Measurements from ENCODE around the gene RABGAP1.
"Not testable (repeated sequence)": the region's sequence is repeated elsewhere in the genome, so short reads cannot be mapped to it uniquely, and the experiment has no call there.

RABGAP1 gene

DNA sequence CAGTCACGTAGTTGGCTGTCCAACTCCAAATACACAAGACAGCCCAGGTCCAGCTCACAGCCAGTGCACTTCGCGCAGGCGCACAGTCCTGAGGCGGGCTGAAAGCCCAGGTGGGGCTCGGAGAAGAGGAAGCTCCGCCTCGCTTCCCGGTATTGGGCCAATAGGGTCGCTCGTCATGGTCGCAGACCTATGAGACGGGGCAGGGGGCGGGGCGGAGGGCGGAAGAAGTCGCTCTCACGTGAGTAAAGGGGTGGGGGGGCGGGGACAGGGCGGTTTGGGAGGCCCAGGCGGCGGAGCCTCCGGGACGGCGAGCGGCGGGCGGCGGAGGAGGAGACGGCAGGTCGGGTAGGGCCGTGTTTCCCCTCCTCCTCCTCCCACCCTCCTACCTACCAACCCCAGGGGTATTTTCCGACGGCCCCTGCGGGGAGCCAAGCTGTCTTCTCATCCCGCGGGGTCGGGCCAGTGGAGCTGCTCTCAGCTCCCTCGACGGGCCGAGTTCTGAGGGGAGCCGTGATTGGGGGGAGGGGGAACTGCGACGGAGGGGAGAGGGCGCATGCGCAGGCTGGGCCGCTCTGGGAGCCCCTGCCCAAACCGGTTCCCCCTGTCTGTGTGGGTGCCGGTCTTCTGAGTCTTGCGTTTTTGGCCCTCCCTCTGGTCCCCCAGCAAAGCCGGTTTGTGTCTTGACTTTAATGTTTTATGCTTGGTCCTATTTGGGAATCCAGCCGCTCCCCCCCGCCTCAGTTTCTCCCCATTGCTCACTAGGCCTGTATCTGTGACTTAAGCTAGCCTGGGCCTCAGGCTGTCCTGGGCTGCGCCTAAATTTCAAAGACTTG, at the start of gene RABGAP1:
Gene RABGAP1, plus strand, starts transcription at position 272 of the 833 bp plus-strand sequence. CDS start 16,040 bp downstream, outside the sequence.
- in situ Hi-C loops (cut with MboI; ENCODE audit: low sequenced_read_pairs), result no loop called here

DNA sequence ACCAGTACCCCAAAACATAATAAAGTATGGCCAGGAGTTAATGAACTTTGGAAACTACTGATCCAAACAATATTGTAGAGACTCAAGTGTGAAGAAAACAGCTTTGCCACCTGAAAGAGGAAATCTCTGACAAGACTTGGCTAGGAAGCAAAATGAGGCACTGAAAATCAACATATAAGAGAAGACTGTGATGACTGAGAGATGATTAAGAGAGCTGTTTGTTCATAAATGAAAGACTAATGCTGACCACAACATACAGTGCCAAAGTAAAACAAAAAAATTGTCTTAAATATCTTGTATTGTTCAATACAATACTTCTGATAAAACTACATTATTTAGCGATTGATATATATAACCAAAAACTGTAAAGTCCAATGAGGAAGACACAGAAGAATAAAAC, 42.9 kb upstream of the RABGAP1 start:
- in situ Hi-C loops (cut with MboI; ENCODE audit: low sequenced_read_pairs), result no loop called here

DNA sequence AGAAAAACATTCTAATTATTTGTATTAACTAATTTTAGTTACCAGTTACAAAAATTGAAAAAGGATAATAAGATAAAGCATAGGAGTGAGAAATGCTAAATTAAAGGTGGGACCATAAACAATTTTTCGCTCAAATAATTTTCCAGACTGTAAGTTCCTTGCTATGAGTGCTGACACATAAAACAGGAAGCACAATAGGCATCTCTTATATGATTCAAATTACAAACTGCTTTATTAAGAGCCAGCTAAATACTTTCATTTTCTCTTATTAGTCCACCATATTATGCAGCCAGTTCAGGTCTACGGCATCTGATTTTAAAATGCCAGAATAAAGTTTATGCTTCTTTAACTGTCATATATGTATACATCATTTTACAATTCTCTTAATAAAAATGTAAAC, 40.0 kb upstream of the RABGAP1 start:
- in situ Hi-C loops (cut with MboI; ENCODE audit: low sequenced_read_pairs), result no loop called here

DNA sequence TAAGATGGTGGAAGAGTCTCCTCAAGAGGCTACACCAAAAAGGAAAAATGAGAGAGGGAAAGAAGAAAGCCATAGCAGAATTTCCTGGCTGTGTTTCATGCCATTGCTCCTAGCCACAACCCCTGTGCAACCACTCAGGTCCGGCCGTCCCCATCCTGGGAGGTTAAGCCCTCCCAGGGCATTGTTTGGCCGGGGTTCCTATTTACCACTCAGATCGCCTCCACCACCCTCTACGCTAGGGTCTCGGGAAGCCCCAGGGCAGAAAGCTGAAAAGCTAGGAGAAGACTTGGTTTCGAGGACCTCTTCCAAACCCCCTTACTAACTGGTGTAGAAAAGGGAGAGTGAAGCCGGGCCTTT, 36.4 kb upstream of the RABGAP1 start:
- in situ Hi-C loops (cut with MboI; ENCODE audit: low sequenced_read_pairs), result no loop called here

DNA sequence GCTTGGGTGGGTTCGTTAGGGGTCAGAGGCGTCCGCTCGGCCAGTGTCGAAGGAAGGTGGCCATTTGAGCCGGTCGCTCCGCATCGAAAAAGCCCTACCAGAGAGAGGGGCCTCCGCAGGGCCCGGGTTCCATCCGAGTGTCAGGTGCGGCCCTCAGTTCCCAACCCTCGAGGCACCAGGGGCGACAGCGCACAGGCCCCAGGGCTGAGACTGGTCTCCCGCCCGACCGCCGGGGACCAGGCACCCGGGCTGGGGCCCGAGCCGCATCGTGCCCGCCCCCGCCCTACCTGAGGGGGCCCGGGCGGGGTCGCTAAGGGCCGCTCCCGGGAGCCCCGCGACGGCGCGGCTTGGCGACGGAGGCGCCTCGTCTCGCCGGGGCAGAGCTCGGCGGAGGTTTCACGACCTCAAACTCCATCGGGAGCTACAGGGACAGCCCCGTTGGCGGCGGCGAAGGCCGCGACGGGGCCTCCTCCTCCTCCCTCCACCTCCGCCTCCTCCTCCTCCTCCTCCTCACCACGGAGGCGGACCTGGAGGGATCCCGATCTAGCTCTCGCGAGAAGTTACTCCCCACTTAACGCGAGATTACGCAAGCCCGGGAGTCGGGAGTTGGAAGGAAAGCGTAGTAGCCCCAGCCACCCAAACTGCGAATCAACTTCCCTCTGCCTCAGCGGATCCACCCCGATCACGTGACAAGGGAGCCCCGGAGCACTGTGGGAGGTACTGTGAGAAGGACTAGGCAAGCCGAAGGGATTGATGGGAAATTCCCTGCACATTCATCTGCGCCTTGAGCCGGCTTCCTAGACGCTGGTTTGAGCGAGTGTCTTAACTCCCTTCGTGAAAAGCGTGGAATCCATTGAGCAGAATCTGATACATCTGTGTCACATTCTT, 35.8 kb upstream of the RABGAP1 start, which contains the start of gene RC3H2:
Gene RC3H2, minus strand, starts transcription at position 537 of the 888 bp plus-strand sequence. CDS start 7,850 bp downstream, outside the sequence.
- in situ Hi-C loops (cut with MboI; ENCODE audit: low sequenced_read_pairs), result no loop called here

DNA sequence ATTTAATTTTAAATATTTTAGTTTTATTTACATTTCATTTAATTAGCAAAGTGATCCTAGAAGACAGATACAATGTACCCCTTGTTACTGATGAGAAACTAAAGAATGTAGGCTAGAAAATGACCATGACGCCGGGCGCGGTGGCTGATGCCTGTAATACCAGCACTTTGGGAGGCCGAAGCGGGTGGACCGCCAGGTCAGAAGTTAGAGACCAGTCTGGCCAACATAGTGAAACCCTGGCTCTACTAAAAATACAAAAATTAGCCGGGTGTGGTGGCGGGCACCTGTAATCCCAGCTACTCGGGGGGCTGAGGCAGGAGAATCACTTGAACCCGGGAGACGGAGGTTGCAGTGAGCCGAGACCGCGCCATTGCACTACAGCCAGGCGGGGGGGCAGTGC, 34.7 kb upstream of the RABGAP1 start:
- in situ Hi-C loops (cut with MboI; ENCODE audit: low sequenced_read_pairs), result not testable (repeated sequence)

DNA sequence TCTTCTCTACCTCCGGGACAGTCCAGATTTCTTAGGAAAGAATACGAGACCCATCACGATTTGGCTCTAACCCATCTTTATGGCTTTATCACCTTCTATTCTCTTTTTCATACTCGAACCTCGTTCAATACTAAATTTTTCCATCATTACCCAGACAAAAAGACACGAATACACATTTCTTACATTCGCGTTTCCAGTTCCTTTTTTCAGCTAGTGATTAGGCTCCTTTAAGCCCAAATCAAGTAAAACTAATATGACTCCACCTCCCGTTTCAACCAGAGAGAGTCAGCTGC, 28.2 kb upstream of the RABGAP1 start:
- in situ Hi-C loops (cut with MboI; ENCODE audit: low sequenced_read_pairs), result no loop called here

DNA sequence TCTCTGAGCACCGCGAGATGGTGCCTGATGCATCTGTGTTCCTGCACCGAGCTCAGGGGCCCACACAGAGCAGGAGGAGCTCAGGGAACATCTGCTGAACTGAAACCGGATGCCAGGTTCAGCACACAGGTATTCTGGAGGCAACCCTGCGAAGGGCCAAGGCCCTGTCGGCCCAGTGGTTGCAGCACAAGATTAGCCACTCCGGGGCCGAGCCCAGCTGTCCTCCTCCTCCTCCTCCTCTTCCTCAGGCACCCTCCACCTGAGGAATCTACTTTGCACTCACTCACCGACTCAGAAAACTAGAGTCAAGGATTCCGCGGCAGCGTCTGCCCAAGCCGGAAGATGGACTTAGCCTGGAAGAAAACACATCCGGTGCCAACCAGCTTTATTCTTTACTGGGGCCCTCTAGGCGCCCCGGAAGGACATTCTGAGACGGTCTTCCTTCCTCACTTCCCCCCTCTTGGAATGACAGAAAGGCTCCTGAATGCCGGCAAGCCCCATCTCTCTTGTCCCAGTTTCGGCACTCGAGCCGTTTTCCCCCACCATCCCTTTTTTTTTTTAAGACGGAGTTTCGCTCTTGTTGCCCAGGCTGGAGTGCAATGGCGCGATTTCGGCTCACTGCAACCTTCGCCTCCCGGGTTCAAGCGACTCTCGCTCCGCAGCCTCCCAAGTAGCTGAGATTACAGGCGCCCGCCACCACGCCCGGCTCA, 27.7 kb upstream of the RABGAP1 start, which contains the start of gene ZBTB6:
Gene ZBTB6, minus strand, starts transcription at position 360 of the 710 bp plus-strand sequence. CDS start 1,251 bp downstream, outside the sequence.
- in situ Hi-C loops (cut with MboI; ENCODE audit: low sequenced_read_pairs), result no loop called here

DNA sequence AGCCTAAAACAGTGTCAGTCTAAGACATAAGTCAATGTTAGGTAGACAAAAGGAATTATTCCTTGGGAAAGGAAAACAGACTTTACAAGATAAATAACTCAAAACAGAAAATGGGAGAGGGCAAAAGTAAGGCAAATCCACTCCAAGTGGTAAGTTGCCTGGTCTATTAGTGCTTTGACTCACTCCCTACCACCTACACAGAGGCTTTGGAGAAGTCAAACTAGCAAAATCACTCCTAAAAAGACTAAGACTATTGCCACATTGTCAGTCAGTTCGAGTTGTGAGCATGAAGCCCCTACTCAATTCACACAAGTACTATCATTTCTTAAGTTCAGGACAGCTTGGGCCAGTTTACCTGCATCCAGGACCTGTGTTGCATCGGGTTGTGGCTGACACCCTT, 22.5 kb upstream of the RABGAP1 start:
- in situ Hi-C loops (cut with MboI; ENCODE audit: low sequenced_read_pairs), result no loop called here

DNA sequence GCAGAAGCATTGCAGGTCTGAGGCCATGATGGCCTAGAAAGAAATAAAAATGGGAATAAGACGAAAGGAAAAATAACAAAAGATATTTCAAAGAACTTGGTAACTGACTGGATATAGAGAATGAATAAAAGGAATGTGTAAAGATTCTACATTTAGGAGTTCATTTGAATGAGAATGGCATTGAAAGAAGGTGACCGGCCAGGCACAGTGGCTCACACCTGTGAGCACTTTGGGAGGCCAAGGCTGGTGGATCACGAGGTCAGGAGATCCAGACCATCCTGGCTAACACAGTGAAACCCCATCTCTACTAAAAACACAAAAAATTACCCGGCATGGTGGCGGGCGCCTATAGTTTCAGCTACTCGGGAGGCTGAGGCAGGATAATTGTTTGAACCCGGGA, 18.1 kb upstream of the RABGAP1 start:
- in situ Hi-C loops (cut with MboI; ENCODE audit: low sequenced_read_pairs), result no loop called here

DNA sequence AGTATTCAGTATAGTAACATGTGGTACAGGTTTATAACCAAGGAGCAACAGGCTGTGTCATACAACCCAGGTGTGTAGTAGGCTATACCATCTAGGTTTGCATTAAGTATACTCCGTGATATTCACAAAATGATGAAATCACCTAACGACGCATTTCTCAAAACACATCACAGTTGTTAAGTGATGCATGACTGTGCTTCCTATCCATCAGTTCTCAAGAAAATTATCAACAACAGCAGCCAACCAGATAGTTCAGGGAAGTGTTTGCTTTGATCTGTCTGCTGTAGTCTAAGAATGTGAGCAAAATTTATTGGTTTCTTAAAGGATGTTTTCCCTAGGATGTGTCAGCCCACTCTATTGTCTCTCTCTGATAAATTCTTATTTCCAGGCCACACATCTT, 16.9 kb upstream of the RABGAP1 start:
- in situ Hi-C loops (cut with MboI; ENCODE audit: low sequenced_read_pairs), result no loop called here

DNA sequence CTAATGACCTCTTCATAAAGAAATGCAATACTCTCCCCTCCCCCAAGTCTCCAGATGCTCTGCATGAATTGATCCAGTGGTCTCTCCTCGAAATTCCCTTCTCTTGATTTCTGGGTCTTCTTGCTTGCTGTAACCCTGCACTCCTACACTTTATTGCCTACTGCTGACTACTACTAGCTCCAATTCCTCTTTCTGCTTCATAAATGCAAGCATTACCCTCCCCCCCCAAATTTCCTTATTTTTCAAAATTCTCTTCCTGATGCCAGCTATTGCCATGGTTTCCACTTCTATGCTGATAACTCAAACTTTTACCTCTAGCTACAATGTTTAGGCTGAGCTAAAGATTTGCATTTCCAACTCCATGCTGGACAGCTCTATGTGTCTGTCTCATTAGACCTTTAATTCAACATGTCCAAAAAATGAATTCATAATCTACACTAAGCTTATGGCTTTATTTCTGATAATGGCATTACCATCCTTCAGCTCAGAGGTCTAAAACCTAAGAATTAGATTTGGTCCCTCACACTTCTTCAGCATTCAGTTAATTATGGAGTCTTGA, 10.9 kb upstream of the RABGAP1 start:
- in situ Hi-C loops (cut with MboI; ENCODE audit: low sequenced_read_pairs), result no loop called here

DNA sequence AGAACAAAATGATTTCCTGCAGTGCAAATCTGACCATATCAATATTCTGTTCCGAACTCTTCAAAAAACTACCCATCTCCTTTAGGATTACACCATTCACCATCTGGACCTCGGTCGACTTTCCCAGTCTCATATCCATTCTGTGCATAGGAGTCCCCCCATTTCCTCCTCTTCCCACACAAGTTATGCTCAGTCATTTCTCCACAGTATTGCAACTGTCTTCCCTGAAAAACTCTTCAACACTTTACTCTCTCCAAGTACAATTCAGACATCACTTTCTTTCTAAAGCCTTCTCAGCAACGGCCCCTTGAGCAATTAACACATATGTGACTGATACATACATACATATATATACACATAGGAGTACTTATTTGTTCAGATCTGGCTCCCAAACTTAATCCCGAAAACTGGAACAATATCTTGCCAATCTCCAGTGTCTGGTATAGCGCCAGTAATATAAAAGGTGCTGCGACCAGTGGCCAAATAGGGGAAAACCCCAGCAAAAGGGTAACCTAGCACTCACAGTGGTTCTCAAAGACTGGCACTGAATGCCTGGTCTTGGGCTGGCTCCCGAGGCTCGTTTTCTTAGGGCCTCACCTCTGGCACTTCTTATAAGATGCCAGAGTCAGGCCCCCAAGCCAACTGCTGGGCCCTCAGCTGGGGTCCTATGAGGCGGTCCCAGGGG, 10.1 kb upstream of the RABGAP1 start:
- in situ Hi-C loops (cut with MboI; ENCODE audit: low sequenced_read_pairs), result no loop called here

DNA sequence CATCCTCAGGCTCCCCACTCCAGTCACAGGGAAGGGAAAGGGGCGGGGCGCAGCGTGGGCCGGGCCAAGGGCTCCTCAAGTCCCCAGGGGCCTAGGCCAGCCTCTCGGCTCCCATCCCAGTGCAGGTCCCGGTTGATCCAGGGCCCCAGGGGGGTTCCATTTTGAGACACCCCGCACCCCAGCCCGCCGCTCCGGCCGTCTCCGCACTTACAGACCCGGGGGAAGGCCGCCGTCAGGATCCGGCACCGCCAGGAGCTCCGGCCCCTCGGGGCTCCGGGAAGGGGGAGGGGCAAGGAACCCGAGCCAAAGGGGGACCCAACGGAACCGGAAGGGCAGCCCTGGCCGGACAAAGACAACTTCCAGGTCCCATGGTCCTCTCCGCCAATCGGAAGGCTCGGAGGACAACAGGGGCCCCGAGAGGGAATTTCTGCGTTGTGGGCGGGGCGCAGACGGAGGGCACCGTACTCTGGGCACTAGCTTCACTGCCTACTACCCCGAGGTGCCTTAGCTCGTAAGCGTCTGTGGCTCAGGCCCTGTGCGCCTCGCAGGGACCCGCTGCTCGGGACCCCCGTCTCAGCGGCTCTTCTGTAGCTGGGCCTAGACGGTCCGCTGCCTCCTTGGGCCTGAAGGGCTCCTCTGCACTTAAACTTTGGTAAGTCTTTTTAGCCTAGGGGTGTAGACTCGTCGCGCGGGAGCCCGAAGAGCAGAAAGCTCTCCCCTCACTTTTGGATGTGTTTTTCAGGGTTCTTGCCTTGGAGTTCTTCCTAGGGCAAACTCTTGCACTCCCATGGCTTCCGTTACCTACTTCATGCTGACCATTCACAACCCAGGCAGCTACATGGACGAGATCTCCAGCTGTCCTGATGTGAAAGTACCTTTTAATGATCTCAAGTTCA, 9.3 kb upstream of the RABGAP1 start, which contains the start of gene ZBTB26:
Gene ZBTB26, minus strand, starts transcription at position 287 of the 896 bp plus-strand sequence. CDS start 11,578 bp downstream, outside the sequence.
- in situ Hi-C loops (cut with MboI; ENCODE audit: low sequenced_read_pairs), result no loop called here

DNA sequence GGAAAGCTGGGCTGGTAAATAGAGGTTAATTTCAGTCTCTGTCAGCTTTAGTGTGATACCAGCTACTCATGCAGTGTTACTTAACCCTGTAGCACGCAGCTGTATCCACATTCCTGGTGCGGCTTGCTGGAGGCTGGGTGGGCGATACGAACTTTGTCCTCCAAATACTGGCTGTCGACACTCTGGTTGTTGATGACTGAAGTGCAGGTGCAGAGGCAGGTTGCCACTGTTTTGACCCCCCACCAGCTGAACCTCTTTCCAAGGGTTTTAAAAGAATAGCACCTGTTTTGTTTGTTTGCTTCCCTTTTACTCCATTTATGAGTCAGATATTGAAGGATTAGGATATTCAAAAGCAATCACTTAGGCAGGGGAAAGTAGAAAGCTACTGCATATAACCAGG, 4.4 kb upstream of the RABGAP1 start:
- in situ Hi-C loops (cut with MboI; ENCODE audit: low sequenced_read_pairs), result no loop called here

DNA sequence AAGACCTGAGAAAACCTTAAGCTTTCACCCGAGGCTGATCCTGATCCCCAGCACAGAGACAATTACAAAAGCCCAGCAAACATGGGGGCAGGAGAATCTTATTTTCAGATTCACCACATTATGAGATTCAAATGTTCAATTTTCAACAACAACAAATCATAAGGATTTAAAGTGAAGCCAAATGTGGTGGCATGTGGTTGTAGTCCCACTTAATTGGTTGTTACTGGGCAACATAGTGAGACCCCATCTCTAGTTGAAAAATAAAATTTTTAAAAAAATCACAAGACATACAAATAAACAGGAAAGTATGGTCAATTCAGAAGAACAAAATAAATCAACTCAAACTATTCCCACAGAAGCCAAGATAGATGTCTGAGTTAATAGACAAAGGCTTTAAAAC, 3.9 kb upstream of the RABGAP1 start:
- in situ Hi-C loops (cut with MboI; ENCODE audit: low sequenced_read_pairs), result no loop called here

DNA sequence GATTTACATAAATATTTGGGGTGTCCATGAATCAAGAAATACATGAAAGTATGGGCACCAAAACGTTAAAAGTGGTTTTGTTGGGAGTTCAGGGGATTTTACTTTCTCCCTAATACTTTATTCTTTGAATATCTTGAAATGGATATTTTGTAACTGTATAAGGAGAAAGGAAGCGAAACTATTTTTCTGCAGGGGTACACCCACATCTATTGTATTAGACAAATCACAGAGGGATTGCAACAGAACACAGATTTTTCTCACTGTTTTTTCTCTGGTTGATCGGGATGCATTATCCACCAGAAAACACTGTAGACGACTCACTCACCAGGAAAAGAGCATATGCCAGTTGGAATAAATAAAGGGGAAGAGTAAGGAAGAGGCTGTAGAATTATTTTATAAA, 1.2 kb upstream of the RABGAP1 start:
- in situ Hi-C loops (cut with MboI; ENCODE audit: low sequenced_read_pairs), result no loop called here

DNA sequence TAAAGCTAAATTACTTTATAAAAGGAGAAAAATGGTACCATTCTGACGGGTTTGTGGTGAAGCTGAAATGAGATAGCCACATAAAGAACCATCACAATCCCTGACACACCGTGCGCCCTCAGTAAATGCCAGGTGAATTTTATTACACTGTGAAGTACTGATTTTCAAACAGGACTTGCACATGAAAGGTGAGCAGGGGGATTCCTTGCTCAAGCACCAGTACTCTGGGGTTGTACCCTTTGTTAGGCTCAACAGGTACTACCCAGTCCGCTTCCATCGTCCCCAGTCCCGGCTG, 419 bp upstream of the RABGAP1 start:
- in situ Hi-C loops (cut with MboI; ENCODE audit: low sequenced_read_pairs), result no loop called here

DNA sequence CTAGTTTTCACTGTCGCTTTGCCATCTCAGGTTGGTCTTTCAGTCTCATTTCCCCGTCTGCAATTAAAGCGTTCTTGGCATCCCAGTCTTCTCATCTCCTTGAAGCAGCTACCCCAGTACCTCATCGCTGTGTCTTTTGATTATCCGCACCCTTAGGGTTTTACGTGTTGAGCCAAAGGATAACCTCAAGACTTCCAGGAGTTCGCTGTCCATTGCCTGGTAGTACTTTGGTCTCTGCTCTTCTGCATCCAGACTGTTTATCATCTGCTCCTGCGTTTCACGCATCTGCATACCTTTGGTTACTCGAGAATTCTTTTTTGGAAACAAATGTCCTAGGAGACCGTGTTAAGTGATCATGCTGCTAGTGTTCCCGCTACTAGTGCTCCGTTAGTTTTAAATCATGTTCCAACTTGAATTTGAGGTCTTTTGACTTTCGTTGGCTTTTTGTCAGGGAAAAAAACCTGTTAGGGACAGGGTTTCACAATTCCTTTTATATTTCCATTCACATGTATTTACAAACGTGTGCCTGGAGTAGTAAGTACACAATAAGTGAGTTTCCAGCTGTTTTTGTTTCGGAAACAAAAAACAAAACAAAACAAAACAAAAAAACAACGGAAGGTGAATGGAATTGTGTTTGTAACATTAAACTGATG, 888 bp downstream of the RABGAP1 start:
- in situ Hi-C loops (cut with MboI; ENCODE audit: low sequenced_read_pairs), result no loop called here
